GM12874 (cell line): Measurements from ENCODE around the gene LIMCH1.

ENCODE experiments used
- CTCF ChIP-seq: IDR thresholded peaks from 2 replicates; pipeline ENCODE4 v1.5.1; 2011; ENCODE audit warnings: low read depth, mild to moderate bottlenecking, control low read depth, low read length, moderate library complexity; ENCODE audit not compliant: insufficient read depth

LIMCH1 gene

GRCh38 chr4:41656572-41657520 lies 118.9 kb downstream of the LIMCH1 start:
- no peak for TF ChIP-seq CTCF

- TF ChIP-seq CTCF = no peak
Measured at GRCh38 chr4:41657561-41657960, 119.6 kb downstream of the LIMCH1 start.

GRCh38 chr4:41658163-41658562 lies 120.2 kb downstream of the LIMCH1 start:
- no peak for TF ChIP-seq CTCF

- no peak for TF ChIP-seq CTCF
Measured at GRCh38 chr4:41660352-41660751, 122.4 kb downstream of the LIMCH1 start.

GRCh38 chr4:41661442-41662076 lies 123.6 kb downstream of the LIMCH1 start:
- peak; percentile 87 for TF ChIP-seq CTCF

- TF ChIP-seq CTCF = no peak
Measured at GRCh38 chr4:41665636-41666207, 127.8 kb downstream of the LIMCH1 start.

- TF ChIP-seq CTCF = no peak
Measured at GRCh38 chr4:41668024-41668423, 130.1 kb downstream of the LIMCH1 start.
